Measurements from ENCODE around the gene PIGL.
"Not testable (repeated sequence)": the region's sequence is repeated elsewhere in the genome, so short reads cannot be mapped to it uniquely, and the experiment has no call there.

PIGL gene

DNA sequence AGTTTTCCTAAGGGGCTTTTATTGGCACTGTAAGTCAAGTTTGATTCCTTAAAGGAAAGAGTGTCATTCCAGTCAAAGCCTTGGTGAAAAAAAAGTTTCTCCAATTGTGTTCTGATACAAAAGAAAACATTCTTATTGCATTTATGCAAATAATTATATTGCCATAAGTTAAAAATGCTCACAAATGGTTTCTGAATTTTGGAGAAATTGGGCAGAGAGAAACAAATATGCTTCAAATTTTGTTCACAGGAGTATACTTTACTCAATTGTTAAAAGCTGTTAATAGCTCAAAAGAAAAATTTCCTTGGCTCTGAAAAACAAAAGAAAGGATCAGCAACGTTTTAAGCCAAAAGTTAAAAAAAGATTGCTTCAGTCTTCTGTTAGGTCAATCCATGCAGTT is 60.2 kb downstream of the PIGL start:
- no peak for DNase-seq

GRCh38 chr17:16281351-16281750 is 64.3 kb downstream of the PIGL start:
- DNase-seq: no peak

DNA sequence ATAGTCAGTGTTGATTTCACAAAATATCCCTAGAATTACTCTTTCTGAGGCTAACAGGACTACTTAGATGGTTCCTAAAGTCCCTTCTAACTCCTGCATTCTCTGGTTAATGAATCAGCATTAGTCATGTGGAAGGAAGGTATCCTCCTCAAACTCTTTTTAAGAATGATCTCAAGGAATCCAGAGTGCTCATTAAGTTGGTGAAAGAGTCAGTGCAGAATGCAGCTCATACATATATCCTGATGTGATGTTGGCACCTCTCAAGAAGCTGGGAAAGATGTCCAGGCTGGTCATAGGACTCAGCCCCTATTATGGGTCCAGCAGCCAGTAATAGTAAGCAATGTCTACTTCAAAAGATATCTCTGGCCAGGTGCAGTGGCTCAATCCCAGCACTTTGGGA is 65.5 kb downstream of the PIGL start:
- DNase-seq: no peak

- DNase-seq: no peak
These were observed 66.7 kb downstream of the PIGL start for GRCh38 chr17:16283705-16284104.

DNA sequence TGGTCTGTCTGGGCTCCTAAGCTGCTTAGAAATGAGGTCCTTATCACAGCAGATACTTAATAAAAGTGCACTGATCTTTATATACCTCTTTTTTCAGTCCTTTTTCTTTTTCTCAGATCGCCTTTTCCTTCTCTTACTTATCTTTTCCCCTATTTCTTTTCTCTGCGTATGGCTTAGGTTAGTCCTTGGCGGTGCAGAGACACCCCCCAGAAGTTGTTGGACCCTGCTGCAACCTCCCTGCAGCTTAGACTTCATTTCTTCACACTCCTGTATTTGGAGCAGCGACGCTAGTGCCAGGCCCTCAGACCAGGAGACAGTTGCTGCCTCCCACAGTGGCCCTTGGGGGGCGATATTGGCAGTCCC is 68.6 kb downstream of the PIGL start:
- no peak for DNase-seq

DNA sequence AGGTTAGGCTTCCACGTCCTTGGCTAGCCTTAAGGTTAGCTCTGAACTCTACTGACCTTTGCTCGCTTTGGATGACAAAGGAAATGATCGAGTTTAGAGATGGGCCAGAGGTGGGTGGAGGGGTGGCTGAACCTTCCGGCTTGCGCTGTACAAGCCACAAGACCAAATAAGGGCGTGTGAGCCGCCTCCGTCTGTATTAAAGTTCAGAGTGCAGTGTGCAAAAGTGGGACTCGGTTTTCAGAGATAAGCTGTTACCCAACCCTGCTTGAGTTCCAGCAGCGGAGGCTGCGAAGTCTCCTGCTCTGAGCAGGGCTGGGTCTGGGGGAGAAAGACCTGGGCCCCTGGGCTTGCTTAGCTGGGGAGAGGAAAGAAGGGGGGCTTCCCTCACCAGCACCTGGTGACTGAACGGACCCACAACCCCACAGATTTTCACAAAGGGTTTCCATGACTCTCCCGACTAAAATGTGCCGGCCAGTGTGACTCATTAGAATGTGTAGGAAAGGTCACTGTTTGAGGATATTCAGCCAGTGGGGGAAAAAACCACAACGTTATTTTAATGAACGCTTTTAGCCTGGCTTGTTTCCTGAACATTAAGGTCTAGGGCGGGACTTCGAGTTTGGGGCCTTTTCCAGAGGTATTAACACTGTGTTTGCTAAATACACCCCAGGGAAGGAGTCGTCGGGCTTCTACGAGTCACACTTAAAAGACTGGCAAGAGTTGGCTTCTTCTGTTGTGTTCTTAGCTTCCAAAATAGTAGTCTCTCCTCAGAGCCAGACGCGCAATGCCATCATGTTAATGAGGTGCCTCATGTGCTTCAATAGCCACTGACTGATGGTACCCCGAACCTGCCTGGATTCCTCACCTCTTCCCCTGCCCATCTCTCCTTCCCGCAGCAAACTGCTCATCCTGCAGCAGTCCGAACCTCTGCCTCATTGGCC is 69.3 kb downstream of the PIGL start:
- peak; percentile 57 to 75 for DNase-seq

- no peak for DNase-seq
These were observed 70.0 kb downstream of the PIGL start for GRCh38 chr17:16286947-16287562.

DNA sequence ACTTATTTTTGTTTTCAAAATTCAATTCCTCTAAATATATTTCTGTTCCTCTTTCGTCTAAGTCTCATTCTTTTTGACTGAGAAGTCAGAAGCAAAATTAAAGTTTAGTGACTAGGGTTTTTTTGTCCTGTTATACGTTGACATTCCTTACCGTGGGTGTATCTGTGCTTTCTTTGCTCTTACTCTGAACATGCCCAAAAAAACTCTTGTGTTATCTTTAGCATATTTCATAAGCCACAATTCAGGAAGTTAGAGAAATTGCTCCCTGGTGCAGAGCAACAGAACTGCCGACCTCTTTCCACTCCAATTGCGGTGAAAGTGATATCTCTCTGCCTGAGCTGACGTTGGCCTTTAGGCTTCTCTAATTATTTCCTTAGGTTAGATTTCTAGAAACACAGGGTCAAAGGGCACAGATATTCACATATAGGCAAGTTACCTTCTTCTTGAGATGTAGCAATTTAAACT is 70.6 kb downstream of the PIGL start:
- DNase-seq: peak in 1 of 2 experiments; percentile 5

DNA sequence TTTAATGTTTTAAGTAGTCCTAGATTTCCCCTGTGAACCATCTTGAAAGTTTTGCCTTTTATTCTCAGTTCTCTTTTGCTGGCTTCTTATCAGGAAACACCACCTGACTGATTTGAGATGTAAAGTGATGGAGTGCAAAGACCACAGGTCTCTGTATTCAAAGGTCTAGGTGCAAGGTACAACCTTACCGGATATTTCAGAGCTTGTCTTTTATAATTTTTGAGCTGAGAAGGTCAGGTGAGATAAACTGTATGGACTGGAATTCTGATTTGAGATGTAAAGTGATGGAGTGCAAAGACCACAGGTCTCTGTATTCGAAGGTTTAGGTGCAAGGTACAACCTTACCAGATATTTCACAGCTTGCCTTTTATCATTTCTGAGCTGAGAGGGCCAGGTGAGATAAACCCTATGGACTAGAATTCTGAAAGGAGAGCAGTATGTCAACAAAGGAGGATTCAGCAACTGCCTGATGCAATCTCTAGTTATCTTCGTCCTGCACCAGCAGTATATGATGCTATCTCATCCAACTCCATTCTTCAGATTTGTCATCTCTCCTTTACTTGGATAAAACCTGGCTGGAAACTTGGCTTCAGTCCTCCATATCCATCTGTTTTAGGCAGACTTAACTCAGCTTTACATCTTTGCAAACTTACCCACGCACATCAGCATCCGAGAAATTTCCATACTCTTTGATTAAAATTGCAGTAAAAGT is 72.0 kb downstream of the PIGL start:
- no peak for DNase-seq

DNA sequence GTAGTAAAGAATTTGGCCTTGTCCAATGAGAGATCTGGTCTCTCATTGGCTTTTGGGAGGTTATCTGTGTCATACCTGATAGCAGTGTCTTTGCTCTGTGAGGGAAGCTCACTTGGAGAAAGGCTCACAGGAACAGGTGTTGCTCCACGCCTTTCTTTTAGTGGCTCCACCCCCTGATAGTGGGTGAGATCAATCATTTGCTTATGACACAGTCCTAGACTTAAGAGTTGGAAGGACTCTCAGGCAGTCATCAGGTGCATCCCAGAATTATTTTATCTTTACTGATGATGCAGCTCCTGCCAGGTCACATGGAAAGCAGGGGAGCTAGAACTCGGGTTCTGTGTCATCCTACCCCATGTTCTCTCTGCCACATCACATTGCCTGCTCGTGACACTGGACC is 76.9 kb downstream of the PIGL start:
- no peak for DNase-seq

DNA sequence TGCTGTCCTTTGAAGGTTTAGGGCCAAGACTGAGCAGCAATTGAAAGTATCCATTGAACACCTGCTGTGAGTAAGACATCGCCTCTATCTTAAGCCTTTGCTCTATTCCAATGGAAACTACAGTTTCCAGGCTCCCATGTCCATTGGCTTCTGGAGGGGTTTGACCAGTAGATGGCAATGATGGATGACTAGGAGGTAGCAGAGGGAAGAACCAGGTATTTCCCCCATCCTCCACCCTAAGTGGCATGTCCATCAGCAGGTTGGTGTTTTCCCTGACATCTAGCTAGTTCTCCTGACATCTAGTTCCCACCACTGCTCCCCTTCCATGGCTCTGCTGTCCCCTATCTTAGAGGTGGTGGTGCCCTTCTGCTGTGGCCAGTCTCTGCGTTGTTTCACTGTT is 77.5 kb downstream of the PIGL start:
- DNase-seq: no peak

DNA sequence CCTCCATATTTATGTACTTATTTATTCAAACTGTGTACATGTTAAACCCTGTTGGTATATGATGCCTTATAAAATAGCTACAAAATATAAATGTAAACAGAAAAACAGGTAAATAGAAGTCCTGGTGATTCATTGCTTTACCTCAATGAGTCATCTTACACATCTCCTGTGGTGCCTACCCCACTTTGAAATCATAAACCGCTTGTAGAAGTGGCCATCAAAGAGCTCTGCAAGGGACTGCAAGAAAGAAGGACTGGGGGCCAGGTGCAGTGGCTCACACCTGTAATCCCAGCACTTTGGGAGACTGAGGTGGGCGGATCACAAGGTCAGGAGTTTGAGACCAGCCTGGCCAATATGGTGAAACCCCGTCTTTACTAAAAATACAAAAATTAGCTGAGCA is 79.1 kb downstream of the PIGL start:
- not testable (repeated sequence) for DNase-seq

DNA sequence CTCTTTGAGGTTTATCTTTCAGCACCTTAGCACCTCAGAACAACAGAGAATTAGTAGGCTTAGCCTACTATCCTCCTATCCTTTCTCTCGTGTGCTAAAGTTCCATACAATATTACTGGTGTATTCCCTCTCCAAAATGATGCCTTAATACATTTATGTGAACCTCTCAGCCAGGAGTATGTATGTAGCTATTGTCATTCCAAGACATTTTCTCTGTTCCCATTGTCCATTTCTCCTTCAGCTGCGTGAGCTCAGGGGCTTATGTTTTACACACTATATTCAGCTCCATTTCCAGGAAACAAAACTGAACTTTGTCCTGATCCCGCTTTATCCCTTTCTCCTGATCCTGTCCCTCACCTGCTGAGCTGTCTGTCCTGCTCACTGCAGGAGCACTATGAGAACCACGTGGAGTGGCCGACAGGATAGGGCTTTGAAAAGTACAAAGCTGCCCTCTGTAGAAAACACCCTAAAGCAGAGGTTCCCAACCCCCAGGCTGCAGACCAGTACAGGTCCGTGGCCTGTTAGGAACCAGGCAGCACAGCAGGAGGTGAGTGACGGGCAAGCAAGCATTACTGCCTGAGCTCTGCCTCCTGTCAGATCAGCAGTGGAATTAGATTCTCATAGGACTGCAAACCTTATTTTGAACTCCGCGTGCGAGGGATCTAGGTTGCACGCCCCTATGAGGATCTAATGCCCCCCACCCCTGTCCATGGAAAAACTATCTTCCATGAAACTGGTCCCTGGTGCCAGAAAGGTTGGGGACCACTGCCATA is 80.5 kb downstream of the PIGL start:
- DNase-seq: no peak

- no peak for DNase-seq
These were observed 81.2 kb downstream of the PIGL start for GRCh38 chr17:16298140-16298662.

- DNase-seq: no peak
These were observed 83.5 kb downstream of the PIGL start for GRCh38 chr17:16300554-16300953.

DNA sequence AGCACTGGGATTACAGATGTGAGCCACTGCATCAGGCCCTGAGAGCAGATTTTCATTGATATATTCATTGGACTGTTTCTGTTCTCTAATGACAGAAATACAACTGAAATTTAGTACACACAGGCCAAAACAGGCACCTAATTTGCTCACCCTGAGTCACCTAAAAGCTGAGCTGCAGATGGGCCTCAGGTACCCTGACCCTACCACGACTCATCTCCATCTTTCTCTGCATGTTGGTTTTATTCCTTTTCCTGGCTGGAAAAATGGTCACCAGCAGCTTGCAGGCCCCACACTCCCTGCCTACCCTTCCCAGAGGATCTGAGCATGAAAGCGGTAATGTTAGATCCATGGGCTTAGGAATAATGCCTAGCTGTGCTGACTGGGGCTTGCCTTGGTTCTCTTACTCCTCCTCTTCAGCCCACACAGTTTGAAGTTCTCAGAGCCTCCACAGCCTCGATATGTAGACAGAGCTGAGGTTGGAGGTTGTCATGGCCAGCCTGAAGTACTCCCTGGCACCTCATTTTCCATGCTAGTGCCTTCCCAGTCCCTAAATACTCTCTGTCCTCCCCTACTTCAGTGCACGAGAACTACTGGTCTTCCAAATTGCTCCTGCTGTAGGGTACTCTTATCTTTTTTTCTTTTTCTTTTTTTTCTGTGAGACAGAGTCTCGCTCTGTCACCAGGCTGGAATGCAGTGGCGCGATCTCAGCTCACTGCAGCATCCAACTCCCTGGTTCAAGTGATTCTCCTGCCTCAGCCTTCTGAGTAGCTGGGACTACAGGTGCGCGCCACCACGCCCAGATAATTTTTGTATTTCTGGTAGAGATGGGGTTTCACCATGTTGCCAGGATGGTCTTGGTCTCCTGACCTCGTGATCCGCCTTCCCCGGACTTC is 85.2 kb downstream of the PIGL start:
- no peak for DNase-seq

DNA sequence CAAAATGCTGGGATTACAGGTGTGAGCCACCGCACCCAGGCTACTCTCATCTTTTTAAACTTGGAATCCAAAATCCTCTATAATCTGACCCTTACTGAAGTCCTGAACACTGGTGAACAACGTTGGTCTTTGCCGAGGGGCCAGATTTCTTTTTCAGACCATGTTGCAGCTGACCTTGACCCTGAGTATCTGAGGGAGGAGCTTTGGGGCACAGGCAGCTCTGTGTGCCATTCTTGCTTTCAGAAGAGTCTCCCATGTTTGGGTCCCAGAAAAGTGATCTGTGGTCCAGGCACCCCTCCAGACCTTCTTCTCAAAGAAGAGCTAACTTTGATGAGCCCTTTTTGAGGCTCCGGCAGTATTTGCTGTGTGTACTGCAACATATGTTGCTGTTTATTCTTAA is 85.8 kb downstream of the PIGL start:
- DNase-seq: no peak

DNA sequence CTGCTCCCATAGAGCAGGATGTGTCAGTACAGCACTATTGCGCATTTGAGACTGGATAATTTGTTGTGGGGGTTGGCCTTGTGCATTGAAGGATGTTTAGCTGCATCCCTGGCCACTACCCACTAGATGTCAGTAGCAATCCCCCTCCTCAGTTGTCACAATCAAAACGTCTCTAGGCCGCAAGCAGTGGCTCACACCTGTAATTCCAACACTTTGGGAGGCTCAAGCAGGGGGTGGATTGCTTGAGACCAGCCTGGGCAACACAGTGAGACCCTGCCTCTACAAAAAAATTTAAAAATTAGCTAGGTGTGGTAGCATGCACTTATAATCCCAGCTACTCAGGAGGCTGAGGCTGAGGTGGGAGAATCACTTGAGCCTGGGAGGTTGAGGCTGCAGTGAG is 87.8 kb downstream of the PIGL start:
- no peak for DNase-seq

- no peak for DNase-seq
These were observed 89.2 kb downstream of the PIGL start for GRCh38 chr17:16306211-16306610.

GRCh38 chr17:16312061-16312460 is 95.1 kb downstream of the PIGL start:
- DNase-seq: not testable (repeated sequence)

Data from stimulated activated CD4-positive, alpha-beta T cell treated with anti-CD3 and anti-CD28 coated beads, Interleukin-4, amount 100 ng/mL, for 4 hours (primary cell).